ENCODE results near the gene BCL2L12. TPM values are rescaled to one million over a fixed set of nuclear protein-coding genes. Genes with fewer than 3 reads are reported as not detected.
A peak's percentile ranks its signal among the peaks of the same experiment; 100 is the strongest.

Gene BCL2L12
- total RNA-seq, 1 experiment from 2014 or later, result 145 TPM

DNA sequence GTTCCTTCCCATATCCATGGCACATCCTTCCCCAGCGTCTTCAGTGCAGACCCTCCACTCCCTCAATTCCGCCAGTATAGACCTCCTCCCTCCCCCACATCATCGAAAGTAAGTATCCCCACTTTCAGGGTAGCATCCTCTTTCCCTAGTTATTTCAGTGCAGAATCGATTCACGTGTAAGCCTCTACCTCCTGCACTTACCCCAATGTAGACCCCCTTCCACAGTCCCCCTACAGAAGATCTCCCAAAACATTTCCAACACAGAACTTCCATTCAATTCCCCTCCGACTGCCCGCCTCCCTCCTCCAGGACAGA, 740 bp upstream of the BCL2L12 start:
- Histone ChIP-seq H3K79me2 (ENCODE audit: insufficient read depth, low read length) (peaks cover 5% of the 10 kb centered on the region; the same call in 1 of the 2 replicates), H3T11ph (ENCODE audit: low read length) (no peak overlapping the region), H4K5ac (ENCODE audit: insufficient read length, low read depth, low read length) (no peak overlapping the region), H2BK120ac (ENCODE audit: low read depth, low read length, poor library complexity, severe bottlenecking) (no peak overlapping the region), H3K9ac (ENCODE audit: extremely low read depth, insufficient read length, low read length) (peak overlapping the region; percentile 88), H3K4me2 (ENCODE audit: insufficient read depth, insufficient read length, low read length) (peak overlapping the region; percentile 99), H2BK15ac (ENCODE audit: low read depth, low read length) (no peak overlapping the region), H3K27ac (ENCODE audit: insufficient read length, low read depth, low read length) (peak overlapping the region; percentile 54), H4K20me1 (ENCODE audit: control insufficient read depth, insufficient read depth, insufficient read length) (no peaks in the 10 kb centered on the region), H3K56ac (ENCODE audit: insufficient read length, low read depth, low read length) (peak overlapping the region; percentile 37), H3K14ac (ENCODE audit: insufficient read depth, low read length) (peak overlapping the region; percentile 74), H4K91ac (ENCODE audit: insufficient read length, low read depth, low read length) (no peak overlapping the region), H4K8ac (replicated peaks; ENCODE audit: insufficient read length, low read depth, low read length) (no peak overlapping the region), H3K27me3 (ENCODE audit: insufficient read depth, low read length) (no peaks in the 10 kb centered on the region), H3K23me2 (ENCODE audit: insufficient read length, low read depth, low read length, poor library complexity, severe bottlenecking) (peaks cover 18% of the 10 kb centered on the region), H3K4me1 (ENCODE audit: insufficient read depth, low read length) (no peaks in the 10 kb centered on the region), H2BK20ac (ENCODE audit: low read depth, low read length, poor library complexity, severe bottlenecking) (no peak overlapping the region), H3K9me3 (ENCODE audit: control insufficient read depth, low read depth, low read length) (no peaks in the 10 kb centered on the region), H3K4ac (ENCODE audit: low read depth, low read length) (no peak overlapping the region; the same call in 1 of the 2 replicates), H2BK12ac (ENCODE audit: insufficient read length, low read depth, low read length) (no peak overlapping the region), H2AK5ac (ENCODE audit: insufficient read length, low read length) (no peak overlapping the region), H3K23ac (ENCODE audit: insufficient read length, low read depth, low read length) (peak overlapping the region; percentile 9), H3K79me1 (ENCODE audit: insufficient read depth, low read depth, low read length, poor library complexity, severe bottlenecking) (peaks cover 11% of the 10 kb centered on the region), H2AFZ (ENCODE audit: low read length) (no peak overlapping the region), H3K18ac (ENCODE audit: insufficient read length, low read depth, low read length) (peak overlapping the region; percentile 56), H2BK5ac (ENCODE audit: insufficient read length, low read length) (no peak overlapping the region)
- Mint-ChIP-seq H3K36me3 (ENCODE audit: insufficient read depth in 1 of 3, low read depth in 3 of 3) (peaks cover 39 to 61% (median 59%) of the 10 kb centered on the region in 3 experiments), H3K27ac (peak overlapping the region; percentile 96 to 99 (median 96)), H3K4me1 (peaks cover 12 to 37% of the 10 kb centered on the region in 2 experiments), H3K27me3 (ENCODE audit: low read depth) (peaks cover 3% of the 10 kb centered on the region), H3K4me3 (peak overlapping the region; percentile 99 to 100), H3K9me3 (peaks cover 5 to 6% of the 10 kb centered on the region in 2 experiments)
- no peak for DNase-seq
- no CpG with 5 or more reads among the region's 7 CpGs for WGBS (ENCODE audit: extremely low coverage, insufficient read length, low lambda C conversion rate)
- TF ChIP-seq, protein P1, sequence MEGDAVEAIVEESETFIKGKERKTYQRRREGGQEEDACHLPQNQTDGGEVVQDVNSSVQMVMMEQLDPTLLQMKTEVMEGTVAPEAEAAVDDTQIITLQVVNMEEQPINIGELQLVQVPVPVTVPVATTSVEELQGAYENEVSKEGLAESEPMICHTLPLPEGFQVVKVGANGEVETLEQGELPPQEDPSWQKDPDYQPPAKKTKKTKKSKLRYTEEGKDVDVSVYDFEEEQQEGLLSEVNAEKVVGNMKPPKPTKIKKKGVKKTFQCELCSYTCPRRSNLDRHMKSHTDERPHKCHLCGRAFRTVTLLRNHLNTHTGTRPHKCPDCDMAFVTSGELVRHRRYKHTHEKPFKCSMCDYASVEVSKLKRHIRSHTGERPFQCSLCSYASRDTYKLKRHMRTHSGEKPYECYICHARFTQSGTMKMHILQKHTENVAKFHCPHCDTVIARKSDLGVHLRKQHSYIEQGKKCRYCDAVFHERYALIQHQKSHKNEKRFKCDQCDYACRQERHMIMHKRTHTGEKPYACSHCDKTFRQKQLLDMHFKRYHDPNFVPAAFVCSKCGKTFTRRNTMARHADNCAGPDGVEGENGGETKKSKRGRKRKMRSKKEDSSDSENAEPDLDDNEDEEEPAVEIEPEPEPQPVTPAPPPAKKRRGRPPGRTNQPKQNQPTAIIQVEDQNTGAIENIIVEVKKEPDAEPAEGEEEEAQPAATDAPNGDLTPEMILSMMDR (conservative IDR thresholded peaks at IDR 0.05), result no peak
